Measurements from ENCODE around the gene FBLN5. TPM values are rescaled to one million over a fixed set of nuclear protein-coding genes. Genes with fewer than 3 reads are reported as not detected.

Gene FBLN5
- polyA plus RNA-seq, 3 donors: 0.16 TPM; not detected in 2

DNA sequence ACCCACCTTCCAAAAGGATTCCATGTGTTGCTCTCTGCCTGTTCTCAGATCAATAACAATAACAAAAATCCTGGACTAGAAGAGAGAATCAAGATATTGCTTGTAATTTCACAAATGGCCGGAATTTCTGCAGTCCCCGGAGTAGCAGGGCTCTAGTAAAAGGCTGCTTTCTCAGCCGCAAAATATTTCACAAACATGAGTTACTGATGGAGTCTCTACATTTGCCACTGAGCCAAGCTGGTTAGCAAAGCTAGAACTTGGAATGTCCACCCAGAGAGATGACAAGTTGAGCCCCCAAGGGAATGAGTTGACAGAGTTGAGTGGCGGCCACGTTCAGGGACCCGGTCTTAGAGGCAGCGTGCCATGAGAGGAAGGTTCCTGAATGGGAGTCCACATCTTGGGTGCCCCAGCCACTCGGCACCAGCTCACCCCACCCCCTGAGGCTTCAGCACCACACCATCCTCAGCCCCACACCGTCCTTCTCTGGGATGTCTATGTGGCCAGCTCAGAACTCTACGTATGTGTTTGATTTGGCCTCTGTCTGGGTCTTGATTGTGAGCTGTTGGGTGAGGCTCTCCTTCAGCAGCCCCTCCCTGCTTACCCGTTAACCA lies 15.9 kb downstream of the FBLN5 start:
- H3K79me2 ChIP-seq (ENCODE audit: insufficient read depth, low read length): no peaks in the 10 kb centered on the region
- H3K27me3 Mint-ChIP-seq (ENCODE audit: low read depth in 3 of 3): no peaks in the 10 kb centered on the region
- H3K36me3 ChIP-seq (replicated peaks in 1 of 2; ENCODE audit: control insufficient read depth in 1 of 2, insufficient read depth in 2 of 2, low read length in 2 of 2): no peaks in the 10 kb centered on the region
- no peaks in the 10 kb centered on the region for H3K9me3 Mint-ChIP-seq
- H3K36me3 Mint-ChIP-seq: no peaks in the 10 kb centered on the region
- peaks cover 15% of the 10 kb centered on the region for H3K4me1 Mint-ChIP-seq
- 93% methylated on average over 3 of the region's 11 CpGs for WGBS (ENCODE audit: insufficient coverage)
- no peak overlapping the region for H3K9ac ChIP-seq (ENCODE audit: insufficient read depth, low read length, poor library complexity, severe bottlenecking)
- H2AFZ ChIP-seq (ENCODE audit: insufficient read depth, low read depth, low read length, poor library complexity, severe bottlenecking): no peak overlapping the region
- H3K27ac ChIP-seq (ENCODE audit: low read depth in 1 of 2, low read length in 2 of 2): no peak overlapping the region
- no peak overlapping the region for H3K4me3 Mint-ChIP-seq
- no peaks in the 10 kb centered on the region for H3K4me1 ChIP-seq (ENCODE audit: control insufficient read depth in 1 of 2, insufficient read depth in 2 of 2, low read length in 2 of 2)
- no peak for TF ChIP-seq CTCF (IDR thresholded peaks at IDR 0.05)
- no peak overlapping the region for H3K27ac Mint-ChIP-seq
- no peak for DNase-seq
- intact Hi-C loops (cut with micrococcal nuclease): no loop called here
- no peaks in the 10 kb centered on the region for H3K27me3 ChIP-seq (ENCODE audit: control insufficient read depth in 2 of 2, insufficient read depth in 2 of 2, low read length in 2 of 2)
- H3K4me3 ChIP-seq (replicated peaks in 1 of 3; ENCODE audit: low read depth in 2 of 3, low read length in 3 of 3): no peak overlapping the region
- no peaks in the 10 kb centered on the region for H4K20me1 ChIP-seq (ENCODE audit: insufficient read depth, low read length)
- H3K9me3 ChIP-seq (replicated peaks in 1 of 2; ENCODE audit: control insufficient read depth in 1 of 2, insufficient read depth in 1 of 2, low read length in 2 of 2): no peaks in the 10 kb centered on the region
- H3K4me2 ChIP-seq (replicated peaks; ENCODE audit: extremely low read depth, low read length, poor library complexity, severe bottlenecking): no peak overlapping the region

DNA sequence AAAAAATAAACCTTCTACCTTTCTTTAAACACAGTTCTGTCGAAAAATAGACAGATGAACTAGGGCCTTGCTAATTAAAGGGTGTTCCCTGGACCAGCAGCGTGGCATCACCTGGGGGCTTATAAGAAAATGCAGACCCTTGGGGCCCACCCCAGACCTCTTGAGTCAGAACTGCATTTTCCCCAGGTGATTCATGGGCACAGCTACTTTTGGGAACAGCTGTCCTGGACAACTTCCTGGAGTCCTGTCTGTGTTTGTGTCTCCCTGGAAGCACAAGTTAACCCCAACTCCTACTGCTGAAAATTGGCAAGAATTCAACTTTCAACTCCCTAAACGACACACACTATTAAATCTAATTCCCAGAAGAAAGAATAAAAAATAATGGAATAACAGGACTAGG lies 17.8 kb downstream of the FBLN5 start:
- Histone ChIP-seq H3K4me3 (replicated peaks in 1 of 3; ENCODE audit: low read depth in 2 of 3, low read length in 3 of 3) (no peak overlapping the region), H4K20me1 (ENCODE audit: insufficient read depth, low read length) (no peaks in the 10 kb centered on the region), H3K4me2 (replicated peaks; ENCODE audit: extremely low read depth, low read length, poor library complexity, severe bottlenecking) (no peak overlapping the region), H3K9me3 (replicated peaks in 1 of 2; ENCODE audit: control insufficient read depth in 1 of 2, insufficient read depth in 1 of 2, low read length in 2 of 2) (no peaks in the 10 kb centered on the region), H3K27me3 (ENCODE audit: control insufficient read depth in 2 of 2, insufficient read depth in 2 of 2, low read length in 2 of 2) (no peaks in the 10 kb centered on the region), H3K79me2 (ENCODE audit: insufficient read depth, low read length) (no peaks in the 10 kb centered on the region), H3K4me1 (ENCODE audit: control insufficient read depth in 1 of 2, insufficient read depth in 2 of 2, low read length in 2 of 2) (no peaks in the 10 kb centered on the region), H3K27ac (ENCODE audit: low read depth in 1 of 2, low read length in 2 of 2) (no peak overlapping the region), H3K9ac (ENCODE audit: insufficient read depth, low read length, poor library complexity, severe bottlenecking) (no peak overlapping the region), H3K36me3 (replicated peaks in 1 of 2; ENCODE audit: control insufficient read depth in 1 of 2, insufficient read depth in 2 of 2, low read length in 2 of 2) (no peaks in the 10 kb centered on the region), H2AFZ (ENCODE audit: insufficient read depth, low read depth, low read length, poor library complexity, severe bottlenecking) (no peak overlapping the region)
- no peak overlapping the region for H3K27ac Mint-ChIP-seq
- intact Hi-C loops (cut with micrococcal nuclease): no loop called here
- no peak for TF ChIP-seq CTCF (IDR thresholded peaks at IDR 0.05)
- DNase-seq: no peak
- H3K27me3 Mint-ChIP-seq (ENCODE audit: low read depth in 3 of 3): no peaks in the 10 kb centered on the region
- peaks cover 15% of the 10 kb centered on the region for H3K4me1 Mint-ChIP-seq
- no peaks in the 10 kb centered on the region for H3K36me3 Mint-ChIP-seq
- no peak overlapping the region for H3K4me3 Mint-ChIP-seq
- H3K9me3 Mint-ChIP-seq: no peaks in the 10 kb centered on the region
- 94% methylated on average over 2 of the region's 3 CpGs for WGBS (ENCODE audit: insufficient coverage)

Measured in CD14-positive monocyte (primary cell).